HL-60 (cell line): Measurements from ENCODE around the gene ZNF282.

ENCODE experiments used
- DNase-seq, 2 experiments: peaks; one replicate each; pipeline ENCODE4 v3.0.0-alpha.2; 2010 to 2020; ENCODE audit warnings: low read depth in 1 of 2, low spot score in 1 of 2
- H3K27ac ChIP-seq: fragments of 250-450 bp; sonication (Bioruptor Pico); replicated peaks from 2 replicates; pipeline ENCODE4 v1.5.1; 2020; ENCODE audit warnings: mild to moderate bottlenecking, moderate library complexity
- H3K27me3 ChIP-seq: fragments of 250-450 bp; sonication (Bioruptor Pico); 2 replicates; pipeline ENCODE4 v1.5.1; 2021; ENCODE audit warnings: mild to moderate bottlenecking, moderate library complexity; ENCODE audit not compliant: insufficient read depth, poor library complexity, severe bottlenecking
- H3K4me3 ChIP-seq: replicated peaks from 2 replicates; pipeline ENCODE4 v1.5.1; 2011; ENCODE audit warnings: mild to moderate bottlenecking, control low read depth, low read length; ENCODE audit not compliant: insufficient read depth
- CTCF ChIP-seq: IDR thresholded peaks from one replicate; pipeline ENCODE4 v1.5.1; 2011; ENCODE audit warnings: low read length, control low read depth, inconsistent platforms; ENCODE audit not compliant: insufficient read depth
- GABPA ChIP-seq: IDR thresholded peaks from 2 replicates; pipeline ENCODE4 v1.6.1; 2012; ENCODE audit warnings: low read depth
- POLR2AphosphoS5 ChIP-seq: IDR thresholded peaks from 2 replicates; pipeline ENCODE4 v1.6.1; 2012; ENCODE audit warnings: low read depth
- REST ChIP-seq: IDR thresholded peaks from 2 replicates; pipeline ENCODE4 v1.6.1; 2012; ENCODE audit warnings: low read depth; ENCODE audit not compliant: insufficient replicate concordance
- SPI1 ChIP-seq: IDR thresholded peaks from 2 replicates; pipeline ENCODE4 v1.6.1; 2012; ENCODE audit warnings: low read depth, mild to moderate bottlenecking, borderline replicate concordance

ZNF282 gene

GRCh38 chr7:149150981-149151380, 44.4 kb upstream of the ZNF282 start:
- Histone ChIP-seq H3K27ac (no peak overlapping the region), H3K4me3 (no peak overlapping the region), H3K27me3 (no peaks in the 10 kb centered on the region)
- no peak for DNase-seq
- TF ChIP-seq REST = no peak
- TF ChIP-seq POLR2AphosphoS5 = no peak
- TF ChIP-seq CTCF = no peak
- TF ChIP-seq GABPA = no peak
- no peak for TF ChIP-seq SPI1

GRCh38 chr7:149153346-149153745, 42.0 kb upstream of the ZNF282 start:
- TF ChIP-seq GABPA = no peak
- no peak for TF ChIP-seq POLR2AphosphoS5
- TF ChIP-seq CTCF = no peak
- no peak for TF ChIP-seq REST
- TF ChIP-seq SPI1 = no peak
- Histone ChIP-seq H3K27ac (no peak overlapping the region), H3K27me3 (no peaks in the 10 kb centered on the region), H3K4me3 (no peak overlapping the region)
- DNase-seq = no peak

- Histone ChIP-seq H3K27ac (no peak overlapping the region), H3K4me3 (no peak overlapping the region), H3K27me3 (no peaks in the 10 kb centered on the region)
- DNase-seq = no peak
- no peak for TF ChIP-seq POLR2AphosphoS5
- no peak for TF ChIP-seq REST
These were observed 41.3 kb upstream of the ZNF282 start for GRCh38 chr7:149154056-149154455.

- Histone ChIP-seq H3K4me3 (no peak overlapping the region), H3K27me3 (no peaks in the 10 kb centered on the region), H3K27ac (no peak overlapping the region)
- TF ChIP-seq REST = no peak
- no peak for TF ChIP-seq GABPA
- TF ChIP-seq CTCF = no peak
- TF ChIP-seq SPI1 = no peak
- TF ChIP-seq POLR2AphosphoS5 = no peak
- no peak for DNase-seq
These were observed 38.4 kb upstream of the ZNF282 start for GRCh38 chr7:149156898-149157297.
